Left lung (tissue), 10 donors: ENCODE data around the gene ZNF710. TPM values are rescaled to one million over a fixed set of nuclear protein-coding genes. Genes with fewer than 3 reads are reported as not detected.
A peak's percentile ranks its signal among the peaks of the same experiment; 100 is the strongest.

Source experiments
- ATAC-seq: fragments of 200-7000 bp; cut with Tn5 transposase; one replicate; pipeline ENCODE4 v1.9.1; 2020; ENCODE audit warnings: moderate library complexity
- DNase-seq, 4 donors: peaks; one replicate each; pipeline ENCODE4 v3.0.0-alpha.2; 2013 to 2020
- H3K27ac ChIP-seq, 2 donors: fragments of 200-600 bp; sonication (generic) in 1 of 2; one replicate each; pipeline versions ENCODE4 v1.5.0 to v1.8.0; 2020 to 2021
- H3K27me3 ChIP-seq, 2 donors: fragments of 200-600 bp; sonication (generic) in 1 of 2; one replicate each; pipeline versions ENCODE4 v1.5.0 to v1.8.0; 2020 to 2021
- H3K36me3 ChIP-seq, 2 donors: fragments of 200-600 bp; sonication (generic) in 1 of 2; one replicate each; pipeline versions ENCODE4 v1.5.0 to v1.8.0; 2020 to 2021
- H3K4me1 ChIP-seq, 2 donors: fragments of 200-600 bp; one replicate each; pipeline ENCODE4 v1.8.0; 2021
- H3K4me3 ChIP-seq, 2 donors: fragments of 200-600 bp; sonication (generic) in 1 of 2; one replicate each; pipeline versions ENCODE4 v1.5.0 to v1.8.0; 2020 to 2021; ENCODE audit warnings: mild to moderate bottlenecking in 1 of 2
- H3K9me3 ChIP-seq, 2 donors: fragments of 200-600 bp; sonication (generic) in 1 of 2; one replicate each; pipeline versions ENCODE4 v1.5.0 to v1.8.0; 2020 to 2021
- CTCF ChIP-seq, 2 donors: fragments of 200-600 bp; sonication (generic) in 1 of 2; IDR thresholded peaks; one replicate each; pipeline versions ENCODE4 v1.5.0 to v1.8.0; 2021; ENCODE audit warnings: antibody characterized with exemption in 2 of 2
- intact Hi-C, 2 donors: fragments of 100-400 bp; cut with DNase I; formaldehyde crosslinking; loops; one replicate each; pipeline versions ENCODE4 v1.11.2 to v1.14.2; 2022
- polyA plus RNA-seq, 6 donors: library from polyadenylated mRNA; unstranded; fragments of 120-200 nt; gene quantifications; one replicate each; pipeline ENCODE4 v1.2.1, GENCODE V29; 2013; ENCODE audit not compliant: insufficient read length in 6 of 6
- total RNA-seq, 2 donors: library from RNA; stranded (reverse); fragmentation: NEBNext Ultra II Directional; extraction: Animal tissue kit (Norgen Biotek cat#: 25700); gene quantifications; one replicate each; pipeline ENCODE4 v1.2.1, GENCODE V29; 2021
- donor health status: DM: no; HTN: yes; CAD: no.
- donor health status: DM: no; HTN: no; CAD: no.

ZNF710 gene
- total and polyA plus RNA-seq, 8 donors, result 27.9 to 53.7 (median 39.9) TPM

- H3K4me1 ChIP-seq, result peaks cover 0 to 31% of the 10 kb centered on the region in 2 donors
- no peaks in the 10 kb centered on the region for H3K27me3 ChIP-seq
- H3K27ac ChIP-seq, result peak overlapping the region in 1 of 2 donors; percentile 74
- peak; percentile 35 for ATAC-seq
- no peak for TF ChIP-seq CTCF (IDR thresholded peaks at IDR 0.05)
- intact Hi-C loops, result no loop called here
- peak in 2 of 4 donors; percentile 72 to 76 for DNase-seq
- no peak overlapping the region for H3K4me3 ChIP-seq
- no peaks in the 10 kb centered on the region for H3K36me3 ChIP-seq
- no peaks in the 10 kb centered on the region for H3K9me3 ChIP-seq
Observed at GRCh38 chr15:89963301-89964231, 37.6 kb upstream of the ZNF710 start.

- DNase-seq, result no peak
- ATAC-seq, result peak; percentile 89
- TF ChIP-seq CTCF (IDR thresholded peaks at IDR 0.05), result no peak
- no peaks in the 10 kb centered on the region for H3K9me3 ChIP-seq
- H3K27me3 ChIP-seq, result no peaks in the 10 kb centered on the region
- no peak overlapping the region for H3K4me3 ChIP-seq
- H3K36me3 ChIP-seq, result no peaks in the 10 kb centered on the region
- peak overlapping the region in 1 of 2 donors; percentile 74 for H3K27ac ChIP-seq
- intact Hi-C loops, result no loop called here
- peaks cover 0 to 35% of the 10 kb centered on the region in 2 donors for H3K4me1 ChIP-seq
Observed at GRCh38 chr15:89964232-89964954, 36.7 kb upstream of the ZNF710 start.

GRCh38 chr15:89967881-89968280, 33.2 kb upstream of the ZNF710 start:
- H3K27me3 ChIP-seq, result no peaks in the 10 kb centered on the region
- no peak for DNase-seq
- peaks cover 0 to 60% of the 10 kb centered on the region in 2 donors for H3K4me1 ChIP-seq
- ATAC-seq, result no peak
- H3K36me3 ChIP-seq, result no peaks in the 10 kb centered on the region
- H3K9me3 ChIP-seq, result no peaks in the 10 kb centered on the region
- no peak for TF ChIP-seq CTCF (IDR thresholded peaks at IDR 0.05)
- peak overlapping the region in 1 of 2 donors; percentile 60 for H3K27ac ChIP-seq
- no peak overlapping the region for H3K4me3 ChIP-seq
- intact Hi-C loops, result no loop called here

- DNase-seq (peak in 2 of 4 donors; percentile 12 to 55), ATAC-seq (peak; percentile 81)
- peaks cover 0 to 62% of the 10 kb centered on the region in 2 donors for H3K4me1 ChIP-seq
- no peaks in the 10 kb centered on the region for H3K27me3 ChIP-seq
- TF ChIP-seq CTCF (IDR thresholded peaks at IDR 0.05), result peak; percentile 28 to 50
- no peaks in the 10 kb centered on the region for H3K36me3 ChIP-seq
- H3K4me3 ChIP-seq, result no peak overlapping the region
- H3K27ac ChIP-seq, result peak overlapping the region in 1 of 2 donors; percentile 48
- no peaks in the 10 kb centered on the region for H3K9me3 ChIP-seq
- intact Hi-C loops, result no loop called here
Observed at GRCh38 chr15:89971592-89971997, 29.5 kb upstream of the ZNF710 start.

- ATAC-seq (no peak), DNase-seq (peak in 1 of 4 donors; percentile 45)
- intact Hi-C loops, result no loop called here
- no peaks in the 10 kb centered on the region for H3K27me3 ChIP-seq
- H3K27ac ChIP-seq, result peak overlapping the region in 1 of 2 donors; percentile 48
- no peak for TF ChIP-seq CTCF (IDR thresholded peaks at IDR 0.05)
- H3K4me1 ChIP-seq, result peaks cover 0 to 62% of the 10 kb centered on the region in 2 donors
- no peaks in the 10 kb centered on the region for H3K9me3 ChIP-seq
- H3K4me3 ChIP-seq, result no peak overlapping the region
- H3K36me3 ChIP-seq, result no peaks in the 10 kb centered on the region
Observed at GRCh38 chr15:89972085-89972484, 29.0 kb upstream of the ZNF710 start.
